ENCODE results near the gene AFF1. TPM values are rescaled to one million over a fixed set of nuclear protein-coding genes. Genes with fewer than 3 reads are reported as not detected.

AFF1 gene
- total and polyA plus RNA-seq, 2 experiments from 2014 or later: 9.4 to 13.8 TPM

- no peaks in the 10 kb centered on the region for H3K36me3 ChIP-seq (ENCODE audit: low read depth)
- peak overlapping the region; percentile 98 for H3K4me2 ChIP-seq (ENCODE audit: unreplicated experiment)
- TF ChIP-seq EZH2phosphoT487 (IDR thresholded peaks at IDR 0.05; ENCODE audit: insufficient read depth, low read depth): no peak
- TF ChIP-seq EZH2 (IDR thresholded peaks at IDR 0.05; ENCODE audit: insufficient read depth, poor library complexity, severe bottlenecking): no peak
- peaks cover 27% of the 10 kb centered on the region for H3K4me1 ChIP-seq (ENCODE audit: insufficient read depth)
- peak overlapping the region; percentile 90 for H3K27ac ChIP-seq
- H2AFZ ChIP-seq: peak overlapping the region; percentile 83
- H3F3A ChIP-seq (ENCODE audit: insufficient read depth): peaks cover 32% of the 10 kb centered on the region
- in situ Hi-C loops (cut with MboI): no loop called here
- H3K27me3 ChIP-seq (replicated peaks; ENCODE audit: insufficient read depth): no peaks in the 10 kb centered on the region
- H3K4me3 ChIP-seq: peak overlapping the region; percentile 92
- peaks cover 46% of the 10 kb centered on the region for H3K79me2 ChIP-seq (ENCODE audit: insufficient read depth)
- 1 to 2% methylated on average over 9 of the region's 9 CpGs for WGBS, 2 experiments (ENCODE audit: low coverage in 1 of 2, low lambda C conversion rate in 2 of 2, missing lambda C conversion rate in 2 of 2)
- no peaks in the 10 kb centered on the region for H3K9me3 ChIP-seq (ENCODE audit: low read depth)
- DNase-seq: peak; percentile 91
- H4K20me1 ChIP-seq (ENCODE audit: insufficient read depth): no peaks in the 10 kb centered on the region
- H3K9ac ChIP-seq: peak overlapping the region; percentile 86
- H3K9me2 ChIP-seq (ENCODE audit: insufficient read depth): no peaks in the 10 kb centered on the region
Observed at GRCh38 chr4:87006426-87006675, 71.5 kb downstream of the AFF1 start.

- no peaks in the 10 kb centered on the region for H3K27me3 ChIP-seq (replicated peaks; ENCODE audit: insufficient read depth)
- peak overlapping the region; percentile 83 for H2AFZ ChIP-seq
- peak; percentile 94 for DNase-seq
- no peaks in the 10 kb centered on the region for H3K9me2 ChIP-seq (ENCODE audit: insufficient read depth)
- H3K4me2 ChIP-seq (ENCODE audit: unreplicated experiment): peak overlapping the region; percentile 98
- H3K27ac ChIP-seq: peak overlapping the region; percentile 90
- peak overlapping the region; percentile 92 for H3K4me3 ChIP-seq
- no peaks in the 10 kb centered on the region for H3K9me3 ChIP-seq (ENCODE audit: low read depth)
- peaks cover 32% of the 10 kb centered on the region for H3K4me1 ChIP-seq (ENCODE audit: insufficient read depth)
- no peaks in the 10 kb centered on the region for H3K36me3 ChIP-seq (ENCODE audit: low read depth)
- peaks cover 46% of the 10 kb centered on the region for H3K79me2 ChIP-seq (ENCODE audit: insufficient read depth)
- no peaks in the 10 kb centered on the region for H4K20me1 ChIP-seq (ENCODE audit: insufficient read depth)
- in situ Hi-C loops (cut with MboI): no loop called here
- WGBS, 2 experiments (ENCODE audit: low coverage in 1 of 2, low lambda C conversion rate in 2 of 2, missing lambda C conversion rate in 2 of 2): 0 to 1% methylated on average over 71 to 82 of the region's 82 CpGs
- no peak for TF ChIP-seq EZH2 (IDR thresholded peaks at IDR 0.05; ENCODE audit: insufficient read depth, poor library complexity, severe bottlenecking)
- no peak for TF ChIP-seq EZH2phosphoT487 (IDR thresholded peaks at IDR 0.05; ENCODE audit: insufficient read depth, low read depth)
- peaks cover 37% of the 10 kb centered on the region for H3F3A ChIP-seq (ENCODE audit: insufficient read depth)
- peak overlapping the region; percentile 86 for H3K9ac ChIP-seq
Observed at GRCh38 chr4:87006676-87007527, 72.1 kb downstream of the AFF1 start.

- WGBS, 2 experiments (ENCODE audit: low coverage in 1 of 2, low lambda C conversion rate in 2 of 2, missing lambda C conversion rate in 2 of 2): 1% methylated on average over 22 of the region's 22 CpGs
- Histone ChIP-seq H3K9ac (peak overlapping the region; percentile 86), H3F3A (ENCODE audit: insufficient read depth) (peaks cover 44% of the 10 kb centered on the region), H3K4me2 (ENCODE audit: unreplicated experiment) (peak overlapping the region; percentile 98), H3K9me2 (ENCODE audit: insufficient read depth) (no peaks in the 10 kb centered on the region), H2AFZ (peak overlapping the region; percentile 83), H3K9me3 (ENCODE audit: low read depth) (no peaks in the 10 kb centered on the region), H3K27me3 (replicated peaks; ENCODE audit: insufficient read depth) (no peaks in the 10 kb centered on the region), H3K4me3 (peak overlapping the region; percentile 92), H3K27ac (peak overlapping the region; percentile 90), H3K79me2 (ENCODE audit: insufficient read depth) (peaks cover 53% of the 10 kb centered on the region), H3K36me3 (ENCODE audit: low read depth) (no peaks in the 10 kb centered on the region), H3K4me1 (ENCODE audit: insufficient read depth) (peaks cover 39% of the 10 kb centered on the region), H4K20me1 (ENCODE audit: insufficient read depth) (no peaks in the 10 kb centered on the region)
- no peak for TF ChIP-seq EZH2phosphoT487 (IDR thresholded peaks at IDR 0.05; ENCODE audit: insufficient read depth, low read depth)
- TF ChIP-seq EZH2 (IDR thresholded peaks at IDR 0.05; ENCODE audit: insufficient read depth, poor library complexity, severe bottlenecking): no peak
- peak; percentile 75 for DNase-seq
- in situ Hi-C loops (cut with MboI): no loop called here
Observed at GRCh38 chr4:87007528-87008446, 73.0 kb downstream of the AFF1 start.

GRCh38 chr4:87009095-87009648, 74.4 kb downstream of the AFF1 start:
- DNase-seq: no peak
- Histone ChIP-seq H3K27me3 (replicated peaks; ENCODE audit: insufficient read depth) (no peaks in the 10 kb centered on the region), H3K4me3 (peak overlapping the region; percentile 92; the same call in 1 of the 2 replicates), H3K79me2 (ENCODE audit: insufficient read depth) (peaks cover 67% of the 10 kb centered on the region), H3K9ac (0 out of 2 replicates have a peak overlapping the region, but pooled peaks have one; percentile 86), H3K9me2 (ENCODE audit: insufficient read depth) (no peaks in the 10 kb centered on the region), H3K36me3 (ENCODE audit: low read depth) (no peaks in the 10 kb centered on the region), H2AFZ (no peak overlapping the region), H4K20me1 (ENCODE audit: insufficient read depth) (no peaks in the 10 kb centered on the region), H3K9me3 (ENCODE audit: low read depth) (no peaks in the 10 kb centered on the region), H3K27ac (no peak overlapping the region), H3K4me1 (ENCODE audit: insufficient read depth) (peaks cover 45% of the 10 kb centered on the region), H3F3A (ENCODE audit: insufficient read depth) (peaks cover 46% of the 10 kb centered on the region), H3K4me2 (ENCODE audit: unreplicated experiment) (peak overlapping the region; percentile 98)
- in situ Hi-C loops (cut with MboI): no loop called here
- WGBS, 2 experiments (ENCODE audit: low coverage in 1 of 2, low lambda C conversion rate in 2 of 2, missing lambda C conversion rate in 2 of 2): 61 to 64% methylated on average over 2 of the region's 2 CpGs
- TF ChIP-seq EZH2phosphoT487 (IDR thresholded peaks at IDR 0.05; ENCODE audit: insufficient read depth, low read depth): no peak
- TF ChIP-seq EZH2 (IDR thresholded peaks at IDR 0.05; ENCODE audit: insufficient read depth, poor library complexity, severe bottlenecking): no peak

Data from GM23248 (cell line).